ENCODE results near the gene ZFYVE27. TPM values are rescaled to one million over a fixed set of nuclear protein-coding genes. Genes with fewer than 3 reads are reported as not detected.

ZFYVE27 gene
- total and polyA plus RNA-seq, 9 donors, result 14.4 to 30.1 (median 25.6) TPM

DNA sequence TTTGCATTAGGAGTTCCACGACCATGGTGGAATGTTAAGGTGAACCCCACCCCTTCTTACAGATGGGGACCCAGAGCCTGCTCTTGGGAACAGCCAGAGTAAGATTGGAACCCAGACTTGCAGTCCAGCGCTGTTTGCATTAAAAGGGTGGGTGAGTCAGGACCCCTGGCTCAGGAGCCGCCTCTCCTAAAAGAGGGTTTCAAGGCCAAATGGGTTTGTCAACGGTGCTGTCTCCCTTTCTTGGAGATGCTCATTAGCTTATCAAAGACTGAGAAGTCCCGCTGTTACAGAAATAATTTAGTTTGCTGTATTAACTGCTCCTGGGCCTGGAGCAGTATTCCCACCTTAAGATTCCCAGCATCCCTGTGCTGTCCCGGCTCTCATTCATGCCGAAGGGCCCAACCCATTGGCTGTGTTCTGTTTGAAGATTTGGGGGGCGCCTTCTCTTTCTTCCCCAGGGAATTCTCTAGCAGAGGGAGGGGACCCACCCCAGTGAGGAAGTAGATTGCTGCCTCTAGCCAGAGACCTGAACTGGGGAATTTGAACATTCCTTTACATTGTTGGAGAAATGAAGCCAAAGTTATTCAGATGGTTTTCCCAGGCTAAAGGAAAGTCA lies 21.6 kb upstream of the ZFYVE27 start:
- intact Hi-C loops (cut with DNase I), result no loop called here
- TF ChIP-seq CTCF (IDR thresholded peaks at IDR 0.05) (no peak), POLR2A (IDR thresholded peaks at IDR 0.05) (no peak), EP300 (IDR thresholded peaks at IDR 0.05) (no peak)
- no peaks in the 10 kb centered on the region for H3K36me3 ChIP-seq
- peaks cover 9% of the 10 kb centered on the region for H3K4me1 ChIP-seq (ENCODE audit: insufficient read depth)
- H3K9me3 ChIP-seq, result no peaks in the 10 kb centered on the region
- H3K27me3 ChIP-seq, result no peaks in the 10 kb centered on the region
- 18 to 22% (median 22%) methylated on average over 8 of the region's 8 CpGs for WGBS, 3 donors
- peak overlapping the region; percentile 94 for H3K4me3 ChIP-seq
- DNase-seq, result peak in 1 of 5 donors; percentile 23
- H3K27ac ChIP-seq, result peak overlapping the region; percentile 98 to 99

GRCh38 chr10:97717627-97718026 lies 19.3 kb upstream of the ZFYVE27 start:
- TF ChIP-seq CTCF (IDR thresholded peaks at IDR 0.05) (no peak), EP300 (IDR thresholded peaks at IDR 0.05) (no peak), POLR2A (IDR thresholded peaks at IDR 0.05) (no peak)
- intact Hi-C loops (cut with DNase I), result no loop called here
- H3K4me1 ChIP-seq (ENCODE audit: insufficient read depth), result peaks cover 9% of the 10 kb centered on the region
- H3K27me3 ChIP-seq, result no peaks in the 10 kb centered on the region
- no peak overlapping the region for H3K27ac ChIP-seq
- no peak overlapping the region for H3K4me3 ChIP-seq
- 83 to 88% (median 86%) methylated on average over 7 of the region's 7 CpGs for WGBS, 3 donors
- peak in 1 of 5 donors; percentile 34 for DNase-seq
- no peaks in the 10 kb centered on the region for H3K9me3 ChIP-seq
- H3K36me3 ChIP-seq, result no peaks in the 10 kb centered on the region

DNA sequence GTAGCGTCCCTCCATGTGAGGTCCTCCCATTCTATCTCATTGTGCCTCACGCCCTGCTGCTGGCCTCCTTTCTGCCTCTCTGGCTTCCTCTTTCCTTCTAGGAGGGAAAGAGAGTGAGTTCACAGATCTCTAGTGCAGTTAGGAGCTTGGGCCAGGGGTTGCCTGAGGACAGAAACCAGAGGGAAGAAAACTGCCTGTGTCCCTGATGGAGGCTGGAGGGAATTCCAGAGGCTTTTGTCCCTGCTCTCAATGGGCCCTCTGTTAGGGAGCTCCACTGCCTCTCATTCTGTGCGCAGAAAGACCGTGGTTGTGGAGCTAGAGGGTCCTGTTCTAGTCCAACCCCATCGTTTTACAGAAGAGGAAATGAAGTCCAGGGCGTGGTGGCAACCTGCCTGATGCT lies 18.8 kb upstream of the ZFYVE27 start:
- WGBS, 3 donors, result 60 to 78% (median 71%) methylated on average over 6 of the region's 6 CpGs
- intact Hi-C loops (cut with DNase I), result no loop called here
- no peaks in the 10 kb centered on the region for H3K36me3 ChIP-seq
- no peaks in the 10 kb centered on the region for H3K9me3 ChIP-seq
- DNase-seq, result no peak
- peaks cover 6% of the 10 kb centered on the region for H3K4me1 ChIP-seq (ENCODE audit: insufficient read depth)
- H3K27ac ChIP-seq, result peak overlapping the region; percentile 4 to 41
- H3K4me3 ChIP-seq, result no peak overlapping the region
- H3K27me3 ChIP-seq, result no peaks in the 10 kb centered on the region
- TF ChIP-seq EP300 (IDR thresholded peaks at IDR 0.05) (no peak), CTCF (IDR thresholded peaks at IDR 0.05) (no peak), POLR2A (IDR thresholded peaks at IDR 0.05) (no peak)

- H3K27ac ChIP-seq, result peak overlapping the region; percentile 4 to 41
- H3K4me1 ChIP-seq (ENCODE audit: insufficient read depth), result peaks cover 6% of the 10 kb centered on the region
- peak; percentile 54 to 78 (median 69) for DNase-seq
- H3K9me3 ChIP-seq, result no peaks in the 10 kb centered on the region
- H3K27me3 ChIP-seq, result no peaks in the 10 kb centered on the region
- no peak overlapping the region for H3K4me3 ChIP-seq
- 17 to 43% (median 38%) methylated on average over 8 of the region's 8 CpGs for WGBS, 3 donors
- intact Hi-C loops (cut with DNase I), result no loop called here
- TF ChIP-seq CTCF (IDR thresholded peaks at IDR 0.05) (no peak), POLR2A (IDR thresholded peaks at IDR 0.05) (no peak), EP300 (IDR thresholded peaks at IDR 0.05) (no peak)
- no peaks in the 10 kb centered on the region for H3K36me3 ChIP-seq
Observed at GRCh38 chr10:97718659-97719142, 18.2 kb upstream of the ZFYVE27 start.

Measured in ovary (tissue), 9 donors.